ENCODE results near the gene ARHGAP42. TPM values are rescaled to one million over a fixed set of nuclear protein-coding genes. Genes with fewer than 3 reads are reported as not detected.

Gene ARHGAP42
- total and polyA plus RNA-seq, 10 of the 15 experiments (the other 5 are each of a cell fraction or from before 2014, with no cell fraction given) = 1.8 to 6.3 (median 3.2) TPM

GRCh38 chr11:100981196-100981824 is 294.2 kb downstream of the ARHGAP42 start:
- no peak overlapping the region for H3K4me3 ChIP-seq
- H3K36me3 ChIP-seq (ENCODE audit: control insufficient read depth in 2 of 2, insufficient read depth in 2 of 2, low read length in 1 of 2) = no peaks in the 10 kb centered on the region
- no peak for TF ChIP-seq BCL11A (IDR thresholded peaks at IDR 0.05; ENCODE audit: low read depth, low read length)
- no peak for TF ChIP-seq ZBTB4 (CRISPR knock-in tag; IDR thresholded peaks at IDR 0.05)
- no peak for TF ChIP-seq CBFB (IDR thresholded peaks at IDR 0.05; ENCODE audit: low read depth)
- no peak for TF ChIP-seq MAX (IDR thresholded peaks at IDR 0.05; ENCODE audit: low read depth, low read length)
- no peak for TF ChIP-seq HDGF (IDR thresholded peaks at IDR 0.05)
- TF ChIP-seq PAX5 (IDR thresholded peaks at IDR 0.05; ENCODE audit: borderline replicate concordance, low read depth, low read length) = no peak
- no peak for TF ChIP-seq JUND (IDR thresholded peaks at IDR 0.05; ENCODE audit: low read depth, low read length)
- TF ChIP-seq BHLHE40 (IDR thresholded peaks at IDR 0.05; ENCODE audit: borderline replicate concordance in 1 of 2, low read depth in 2 of 2, low read length in 1 of 2) = no peak
- no peak for TF ChIP-seq RELA (IDR thresholded peaks at IDR 0.05; ENCODE audit: borderline replicate concordance, partially characterized antibody)
- BruUV-seq (replicated peaks) = no TSS peak
- ChIA-PET CTCF (interaction anchor here (1.1 to 1.3 kb wide), 2 partner anchors 10 to 1027 kb away, joined by 3 to 5 read pairs; no protein-coding TSS in a partner anchor), POLR2A (interaction anchor here (0.6 kb wide), 2 partner anchors 15 to 1296 kb away, joined by 5 to 6 read pairs; no protein-coding TSS in a partner anchor), SMC1A (ENCODE audit: uncharacterized antibody, unreplicated experiment) (interaction anchor here (1.1 kb wide), 1 partner anchor 21 kb away, joined by 3 read pairs; no protein-coding TSS in a partner anchor), RAD21 (ENCODE audit: unreplicated experiment) (no interaction called here)
- no peak overlapping the region for H2AFZ ChIP-seq (ENCODE audit: control insufficient read depth, low read depth, low read length)
- FAIRE-seq (no peak), ATAC-seq (peak; percentile 43; the same call in 2 of the 3 replicates), DNase-seq (ENCODE audit: low read depth, low spot score) (no peak)
- H3K9me3 ChIP-seq (replicated peaks; ENCODE audit: control insufficient read depth, insufficient read depth, low read length) = no peaks in the 10 kb centered on the region
- peaks cover 3% of the 10 kb centered on the region; the same call in 1 of the 2 replicates for H4K20me1 ChIP-seq (ENCODE audit: control insufficient read depth, insufficient read depth)
- in situ Hi-C loops (cut with MboI) = no loop called here
- no peaks in the 10 kb centered on the region for H3K27me3 ChIP-seq (replicated peaks in 1 of 2; ENCODE audit: control insufficient read depth in 2 of 2, insufficient read depth in 2 of 2, low read length in 1 of 2)
- H3K27ac ChIP-seq (ENCODE audit: control insufficient read depth, insufficient read depth) = no peak overlapping the region
- H3K4me1 ChIP-seq (ENCODE audit: control insufficient read depth, insufficient read depth, low read length) = no peaks in the 10 kb centered on the region
- no peak overlapping the region for H3K9ac ChIP-seq (ENCODE audit: control insufficient read depth, insufficient read depth, low read length)
- intact Hi-C loops (cut with micrococcal nuclease; ENCODE audit: unreplicated experiment) = loop anchor here (10.0 kb wide), 1 partner anchor 453 kb away; no protein-coding TSS in a partner anchor
- 0% methylated on average over 1 of the region's 1 CpG for WGBS (ENCODE audit: insufficient coverage, insufficient replicate concordance, low lambda C conversion rate, missing lambda C conversion rate)
- no peaks in the 10 kb centered on the region for H3K79me2 ChIP-seq (ENCODE audit: control insufficient read depth, insufficient read depth, low read length)
- no peak overlapping the region for H3K4me2 ChIP-seq (ENCODE audit: control insufficient read depth, insufficient read depth)

Measured in GM12878 (cell line).